Endothelial cell of umbilical vein (primary cell): ENCODE data around the gene DUSP28. TPM values are rescaled to one million over a fixed set of nuclear protein-coding genes. Genes with fewer than 3 reads are reported as not detected.

Source experiments
- BruUV-seq: library from RNA; stranded (reverse); fragments of 400-500 nt; replicated peaks from 2 replicates; lab custom pipeline; 2021; lab: Mats Ljungman, UMichigan
- CTCF ChIA-PET: fragments of 300-600, 350-600 bp; sonication (Branson Sonifier 250); formaldehyde crosslinking; loops from one replicate; lab custom pipeline; 2021; ENCODE audit warnings: antibody characterized with exemption, inconsistent platforms; lab: Charles Lee
- POLR2A ChIA-PET: fragments of 300-600, 350-600 bp; sonication (Branson Sonifier 250); formaldehyde crosslinking; loops from one replicate; lab custom pipeline; 2021; ENCODE audit warnings: antibody characterized with exemption, inconsistent platforms; lab: Charles Lee
- DNase-seq: peaks from one replicate; pipeline ENCODE4 v3.0.0-alpha.2; 2011; ENCODE audit warnings: low read depth, low spot score
- FAIRE-seq: peaks from 2 replicates; lab custom pipeline; 2011; peaks lifted over from hg19 to GRCh38; lab: Jason Lieb, UNC
- H2AFZ ChIP-seq: 2 replicates; pipeline ENCODE4 v1.6.0; 2012; ENCODE audit warnings: low read depth, low read length, control low read depth, inconsistent platforms
- H3K27ac ChIP-seq: 2 replicates; pipeline ENCODE4 v1.5.1; 2011; ENCODE audit warnings: low read depth, mild to moderate bottlenecking, control low read depth, low read length, moderate library complexity; ENCODE audit not compliant: insufficient read depth
- H3K27me3 ChIP-seq, 2 experiments: 2 replicates each; pipeline versions ENCODE4 v1.6.0 to v1.6.1; 2011; ENCODE audit warnings: low read length in 2 of 2, mixed read lengths in 1 of 2; ENCODE audit not compliant: control insufficient read depth in 2 of 2, insufficient read depth in 2 of 2
- H3K36me3 ChIP-seq, 2 experiments: 2 replicates in 1 of 2; 3 replicates in 1 of 2; pipeline ENCODE4 v1.5.1; 2011; ENCODE audit warnings: low read length in 2 of 2, mild to moderate bottlenecking in 1 of 2, moderate library complexity in 1 of 2; ENCODE audit not compliant: control insufficient read depth in 2 of 2, insufficient read depth in 2 of 2; ENCODE audit errors: extremely low read depth in 1 of 2
- H3K4me1 ChIP-seq: 3 replicates; pipeline ENCODE4 v1.5.1; 2011; ENCODE audit warnings: mild to moderate bottlenecking, low read length; ENCODE audit not compliant: control insufficient read depth, insufficient read depth; ENCODE audit errors: extremely low read depth
- H3K4me2 ChIP-seq: 2 replicates; pipeline ENCODE4 v1.6.1; 2011; ENCODE audit warnings: low read length, control low read depth, mixed read lengths; ENCODE audit not compliant: insufficient read depth
- H3K4me3 ChIP-seq, 3 experiments: fragments of 200-600 bp in 1 of 3; sonication (generic), shearing (Covaris generic) in 1 of 3; replicated peaks in 1 of 3; 2 replicates each; pipeline ENCODE4 v1.5.1; 2011 to 2016; ENCODE audit warnings: control low read depth in 3 of 3, low read length in 3 of 3, mild to moderate bottlenecking in 2 of 3, inconsistent platforms in 1 of 3, low read depth in 1 of 3, moderate library complexity in 1 of 3; ENCODE audit not compliant: insufficient read depth in 1 of 3
- H3K79me2 ChIP-seq: 2 replicates; pipeline ENCODE4 v1.6.0; 2012; ENCODE audit warnings: low read length, inconsistent platforms; ENCODE audit not compliant: control insufficient read depth, insufficient read depth
- H3K9ac ChIP-seq: replicated peaks from 2 replicates; pipeline ENCODE3; 2011; ENCODE audit warnings: low read length, control low read depth; ENCODE audit not compliant: insufficient read depth; ENCODE audit errors: extremely low read depth
- H3K9me1 ChIP-seq: replicated peaks from 3 replicates; pipeline ENCODE4 v1.6.0; 2011; ENCODE audit warnings: mild to moderate bottlenecking, low read length; ENCODE audit not compliant: control insufficient read depth, insufficient read depth; ENCODE audit errors: extremely low read depth
- H3K9me3 ChIP-seq: replicated peaks from 2 replicates; pipeline ENCODE4 v1.5.1; 2012; ENCODE audit warnings: low read length, inconsistent platforms; ENCODE audit not compliant: control insufficient read depth, insufficient read depth
- H4K20me1 ChIP-seq: replicated peaks from 2 replicates; pipeline ENCODE3; 2011; ENCODE audit warnings: mild to moderate bottlenecking, low read length; ENCODE audit not compliant: control insufficient read depth, insufficient read depth; ENCODE audit errors: extremely low read depth
- EZH2 ChIP-seq: IDR thresholded peaks from 2 replicates; pipeline ENCODE4 v1.6.1; 2012; ENCODE audit warnings: borderline replicate concordance, low read depth, mild to moderate bottlenecking, moderate library complexity, low read length, inconsistent platforms; ENCODE audit not compliant: severe bottlenecking
- FOS ChIP-seq: IDR thresholded peaks from 2 replicates; pipeline ENCODE4 v1.6.1; 2011; ENCODE audit warnings: mild to moderate bottlenecking, low read length, moderate library complexity, borderline replicate concordance; ENCODE audit not compliant: insufficient read depth
- GATA2 ChIP-seq: IDR thresholded peaks from 2 replicates; pipeline ENCODE4 v1.7.0; 2011; ENCODE audit warnings: low read depth, mild to moderate bottlenecking, moderate library complexity, mixed read lengths, low read length; ENCODE audit not compliant: insufficient read length, insufficient read depth
- JUN ChIP-seq: IDR thresholded peaks from 2 replicates; pipeline ENCODE4 v1.6.1; 2011; ENCODE audit warnings: borderline replicate concordance, low read depth; ENCODE audit not compliant: insufficient read length, insufficient read depth
- MYC ChIP-seq: IDR thresholded peaks from one replicate; pipeline ENCODE4 v1.6.1; 2011; ENCODE audit warnings: mild to moderate bottlenecking, low read depth, low read length
- POLR2A ChIP-seq: IDR thresholded peaks from 2 replicates; pipeline ENCODE4 v1.6.1; 2012; ENCODE audit warnings: low read depth, mild to moderate bottlenecking, control low read depth, low read length
- POLR2AphosphoS5 ChIP-seq: IDR thresholded peaks from 2 replicates; pipeline ENCODE4 v1.6.1; 2012; ENCODE audit warnings: low read depth, mild to moderate bottlenecking, control low read depth, low read length, moderate library complexity; ENCODE audit not compliant: insufficient read depth
- dilution Hi-C: fragments of 300-500 bp; cut with MboI; formaldehyde crosslinking; loops from one replicate; pipeline ENCODE4 v1.15.0; 2019; ENCODE audit warnings: low sequenced_read_pairs; ENCODE audit not compliant: extremely low pct_ligation_motif_present
- intact Hi-C: fragments of 100-400 bp; cut with micrococcal nuclease; formaldehyde crosslinking; loops from one replicate; pipeline ENCODE4 v1.10.0; 2022
- polyA plus RNA-seq, 4 experiments: library from polyadenylated mRNA; depleted of rRNA in 3 of 4; stranded (reverse) in 3 of 4; unstranded in 1 of 4; fragments of >200 nt; gene quantifications; 2 replicates each; pipeline versions ENCODE4 v1.2.1 to v1.2.3, GENCODE V29; 2011 to 2012; ENCODE audit warnings: missing spikeins in 1 of 4
- total RNA-seq: library from RNA; stranded (reverse); gene quantifications from 2 replicates; pipeline ENCODE4 v1.2.3, GENCODE V29; 2021
- TF ChIP-seq, protein P1 (sequence below), 2 donors: IDR thresholded peaks; 1 replicate in 1 of 2; 2 replicates in 1 of 2; pipeline ENCODE4 v1.5.1; 2011; ENCODE audit warnings: low read length in 2 of 2, mild to moderate bottlenecking in 2 of 2, moderate library complexity in 2 of 2, control low read depth in 1 of 2, inconsistent platforms in 1 of 2, low read depth in 1 of 2; ENCODE audit not compliant: insufficient read depth in 1 of 2; ENCODE audit errors: extremely low read depth in 1 of 2
- TF ChIP-seq, protein P2 (sequence below): IDR thresholded peaks from 2 replicates; pipeline ENCODE4 v1.6.1; 2011; ENCODE audit not compliant: insufficient read depth, insufficient read length

DUSP28 gene
- total and polyA plus RNA-seq, 2 donors (not counting 3 experiments of a cell fraction or from before 2014, with no cell fraction given) = 2.2 to 4.3 TPM

DNA sequence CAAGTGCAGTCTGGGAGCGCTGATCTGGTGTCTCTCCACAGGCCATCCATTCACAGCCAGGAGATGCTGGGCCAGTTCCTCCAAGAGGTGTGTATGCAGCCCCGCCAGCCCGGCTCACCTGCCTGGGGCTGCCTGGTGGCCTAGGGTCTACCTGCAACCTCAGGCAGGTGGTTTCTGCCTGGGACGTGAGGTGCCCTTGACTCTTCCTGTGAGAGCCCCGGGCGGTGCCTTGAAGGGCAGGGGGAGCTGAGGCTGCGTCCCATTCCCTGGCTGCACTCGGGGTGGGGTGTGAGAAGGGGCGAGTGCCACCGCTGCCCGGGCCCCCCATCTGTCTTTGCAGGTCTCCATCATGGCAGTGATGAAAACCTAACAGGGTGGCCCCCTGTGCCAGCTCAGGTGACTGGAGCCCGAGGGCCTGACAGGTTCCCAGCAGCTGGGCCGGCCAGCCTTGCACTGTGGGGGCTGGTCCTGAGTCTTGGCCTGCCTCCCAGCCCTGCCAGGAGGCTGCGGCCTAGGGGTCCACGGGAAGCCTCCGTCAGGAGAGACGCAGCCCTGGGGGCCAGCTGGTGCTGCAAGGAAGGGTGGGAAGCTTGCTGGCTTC is 38.3 kb downstream of the DUSP28 start:
- Histone ChIP-seq H3K27ac (no peak overlapping the region), H3K9me3 (no peaks in the 10 kb centered on the region), H2AFZ (no peak overlapping the region), H3K4me2 (no peak overlapping the region), H3K4me1 (no peaks in the 10 kb centered on the region), H3K9ac (no peak overlapping the region), H3K79me2 (no peaks in the 10 kb centered on the region), H3K27me3 (no peaks in the 10 kb centered on the region), H4K20me1 (no peaks in the 10 kb centered on the region), H3K9me1 (no peaks in the 10 kb centered on the region), H3K4me3 (no peak overlapping the region), H3K36me3 (peaks cover 0 to 14% of the 10 kb centered on the region in 2 experiments)
- TSS peak; percentile 34 for BruUV-seq
- TF ChIP-seq GATA2 (no peak), MYC (no peak), POLR2AphosphoS5 (no peak), FOS (no peak), POLR2A (no peak), JUN (no peak), EZH2 (no peak)
- TF ChIP-seq, protein P1, sequence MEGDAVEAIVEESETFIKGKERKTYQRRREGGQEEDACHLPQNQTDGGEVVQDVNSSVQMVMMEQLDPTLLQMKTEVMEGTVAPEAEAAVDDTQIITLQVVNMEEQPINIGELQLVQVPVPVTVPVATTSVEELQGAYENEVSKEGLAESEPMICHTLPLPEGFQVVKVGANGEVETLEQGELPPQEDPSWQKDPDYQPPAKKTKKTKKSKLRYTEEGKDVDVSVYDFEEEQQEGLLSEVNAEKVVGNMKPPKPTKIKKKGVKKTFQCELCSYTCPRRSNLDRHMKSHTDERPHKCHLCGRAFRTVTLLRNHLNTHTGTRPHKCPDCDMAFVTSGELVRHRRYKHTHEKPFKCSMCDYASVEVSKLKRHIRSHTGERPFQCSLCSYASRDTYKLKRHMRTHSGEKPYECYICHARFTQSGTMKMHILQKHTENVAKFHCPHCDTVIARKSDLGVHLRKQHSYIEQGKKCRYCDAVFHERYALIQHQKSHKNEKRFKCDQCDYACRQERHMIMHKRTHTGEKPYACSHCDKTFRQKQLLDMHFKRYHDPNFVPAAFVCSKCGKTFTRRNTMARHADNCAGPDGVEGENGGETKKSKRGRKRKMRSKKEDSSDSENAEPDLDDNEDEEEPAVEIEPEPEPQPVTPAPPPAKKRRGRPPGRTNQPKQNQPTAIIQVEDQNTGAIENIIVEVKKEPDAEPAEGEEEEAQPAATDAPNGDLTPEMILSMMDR (IDR thresholded peaks at IDR 0.05; ENCODE audit: extremely low read depth in 1 of 2, insufficient read depth in 1 of 2, low read depth in 1 of 2, low read length in 2 of 2) = no peak
- TF ChIP-seq, protein P2, sequence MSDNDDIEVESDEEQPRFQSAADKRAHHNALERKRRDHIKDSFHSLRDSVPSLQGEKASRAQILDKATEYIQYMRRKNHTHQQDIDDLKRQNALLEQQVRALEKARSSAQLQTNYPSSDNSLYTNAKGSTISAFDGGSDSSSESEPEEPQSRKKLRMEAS = no peak
- no peak for FAIRE-seq
- POLR2A ChIA-PET = no interaction called here
- CTCF ChIA-PET = no interaction called here
- dilution Hi-C loops (no loop called here), intact Hi-C loops (no loop called here)
- no peak for DNase-seq
